HK-2 (cell line): Measurements from ENCODE around the gene HTRA1.

Experiments used
- DNase-seq: peaks from one replicate; pipeline ENCODE4 v3.0.0-alpha.2; 2018; ENCODE audit not compliant: unreplicated experiment

The HTRA1 gene

DNA sequence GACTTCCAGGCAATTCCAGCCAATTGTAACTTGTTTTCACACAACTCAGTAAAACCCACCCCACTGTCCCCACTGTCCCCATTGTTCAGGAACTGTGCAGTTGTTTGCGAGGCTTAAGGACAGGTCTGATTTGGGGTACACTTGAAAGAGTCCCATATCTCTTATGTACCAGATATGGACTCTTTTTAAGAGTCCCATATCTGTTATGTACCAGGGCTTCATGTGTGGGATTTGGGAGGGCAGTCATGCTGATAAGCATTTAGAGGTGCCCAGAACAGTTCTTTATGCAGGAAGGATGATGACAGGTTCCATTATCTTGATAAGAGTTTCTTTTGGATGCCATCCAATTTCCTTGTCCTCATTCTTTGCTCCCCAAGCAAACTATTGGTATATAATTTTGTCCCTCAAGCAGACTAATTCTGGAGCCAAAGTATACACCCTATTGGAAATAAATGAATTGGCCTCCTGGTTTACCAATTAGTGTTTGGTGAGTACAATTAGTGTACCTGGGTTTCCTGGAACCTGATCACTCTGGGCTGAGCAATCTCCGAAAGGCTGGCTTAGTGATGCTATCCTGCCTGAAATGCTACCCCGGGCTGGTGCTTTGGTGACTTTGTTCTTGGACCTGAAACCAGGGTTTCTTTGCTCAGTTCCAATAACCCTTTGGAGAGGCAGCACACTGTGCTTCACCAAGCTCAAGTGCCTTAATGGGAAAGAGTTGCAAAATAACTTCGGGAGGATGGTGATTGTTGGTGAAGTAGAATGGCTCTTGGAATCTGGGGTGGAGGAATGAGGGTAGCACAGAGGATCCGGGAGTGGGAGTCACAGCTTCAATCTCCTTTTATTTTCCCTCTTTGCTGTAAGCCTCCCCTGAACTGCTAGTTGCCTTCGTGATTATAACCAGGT is 93.0 kb downstream of the HTRA1 start:
- DNase-seq: no peak

DNA sequence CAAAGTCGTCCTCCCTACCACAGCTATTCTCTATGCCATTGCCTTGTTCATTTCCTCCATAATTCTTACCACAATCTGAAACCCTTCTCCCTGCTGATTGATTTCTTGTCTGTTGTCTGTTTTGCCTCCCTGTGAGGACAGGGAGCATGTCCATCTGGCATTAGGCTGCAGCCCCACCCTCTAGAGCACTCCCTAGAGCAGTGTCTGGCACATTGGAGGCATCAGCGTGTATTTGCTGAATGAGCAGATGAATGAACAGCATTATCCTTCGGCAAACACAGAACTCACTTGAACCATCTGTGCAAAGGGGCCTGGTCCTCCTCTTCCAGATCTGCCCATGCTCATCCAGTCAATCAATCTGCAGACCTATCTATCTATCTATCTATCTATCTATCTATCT is 94.1 kb downstream of the HTRA1 start:
- no peak for DNase-seq

DNA sequence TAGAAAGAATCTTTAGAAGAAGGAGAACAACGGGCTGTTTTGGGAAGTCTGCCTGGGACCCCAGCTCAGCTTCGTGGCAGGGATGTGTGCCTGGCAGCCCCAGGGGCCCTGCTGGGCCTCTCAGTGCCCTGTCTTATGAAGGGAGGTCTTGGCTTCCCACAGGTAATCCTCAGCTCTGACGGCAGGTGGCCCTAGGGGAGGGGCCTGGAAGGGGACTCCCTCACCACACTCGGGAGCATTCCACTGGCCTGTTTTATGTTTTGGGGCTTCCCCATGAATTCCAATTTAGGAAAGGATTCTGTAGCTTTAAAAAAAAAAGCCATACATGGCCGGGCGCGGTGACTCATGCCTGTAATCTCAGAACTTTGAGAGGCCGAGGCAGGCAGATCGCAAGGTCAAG is 96.2 kb downstream of the HTRA1 start:
- DNase-seq: no peak

DNA sequence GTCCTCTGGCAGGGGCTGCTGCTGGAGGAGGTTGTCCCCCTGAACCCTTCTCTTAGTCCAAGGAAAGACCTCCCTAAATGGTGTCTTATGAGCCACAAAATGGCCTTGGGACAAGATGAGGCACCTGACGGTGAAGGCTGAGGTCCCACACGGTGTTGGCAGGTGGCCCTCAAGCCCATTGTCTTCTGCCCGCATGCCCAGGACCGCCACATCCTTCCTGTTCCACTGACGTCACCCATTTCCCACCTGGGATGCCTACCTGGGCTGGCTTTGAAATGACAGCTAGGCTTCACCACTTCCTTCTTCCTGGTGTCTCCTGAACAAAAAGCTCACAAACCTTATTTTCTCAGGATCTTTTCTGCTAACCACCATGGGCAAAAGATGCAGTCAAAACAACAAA is 97.1 kb downstream of the HTRA1 start:
- no peak for DNase-seq

DNA sequence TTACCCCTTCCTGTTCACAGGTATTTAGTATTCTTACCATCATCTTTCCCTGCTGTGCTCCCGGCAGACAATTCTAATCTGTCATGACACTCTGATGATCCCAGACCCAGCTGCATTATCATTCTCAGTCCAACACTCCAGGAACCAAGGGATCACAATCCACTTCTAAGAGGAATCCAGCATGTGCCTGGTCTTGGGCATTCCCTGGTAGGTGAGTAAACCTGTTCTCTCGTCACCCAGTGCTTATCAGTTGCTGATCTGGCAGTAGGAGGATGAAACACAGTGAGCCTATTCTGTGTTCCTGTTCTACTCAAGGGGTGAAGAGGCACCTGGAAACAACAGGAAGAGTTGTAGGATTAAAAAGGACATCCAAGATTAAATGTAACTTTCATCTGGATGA is 97.9 kb downstream of the HTRA1 start:
- DNase-seq: no peak

DNA sequence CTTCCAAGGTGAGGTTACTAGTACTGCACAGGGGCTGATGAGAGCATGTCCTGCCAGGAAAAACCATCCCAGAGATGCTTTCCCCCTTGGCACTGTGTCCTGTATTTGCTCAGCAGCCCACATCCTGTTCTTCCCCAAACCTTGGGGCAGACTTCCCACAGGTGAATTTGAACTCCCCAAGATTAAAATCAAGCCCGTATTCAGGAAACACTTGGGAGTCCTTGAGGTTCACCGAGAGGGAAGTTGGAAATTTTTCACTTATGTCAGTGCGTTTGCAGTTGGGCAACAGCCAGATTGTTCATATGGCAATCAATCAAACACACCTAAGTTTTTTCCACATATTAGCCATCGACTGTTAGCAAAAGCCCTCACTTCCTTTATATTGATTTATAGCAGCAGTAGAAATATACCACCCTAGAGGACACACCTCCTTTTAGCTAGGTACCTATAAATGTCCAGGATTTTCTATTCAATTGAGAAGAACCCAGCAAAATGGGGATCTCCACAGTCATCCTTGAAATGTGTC is 99.0 kb downstream of the HTRA1 start, which contains the start of gene DMBT1:
DMBT1 (plus strand) TSS at position 476 of the 526 bp plus-strand sequence; CDS start at position 493, 17 bp downstream.
- no peak for DNase-seq

DNA sequence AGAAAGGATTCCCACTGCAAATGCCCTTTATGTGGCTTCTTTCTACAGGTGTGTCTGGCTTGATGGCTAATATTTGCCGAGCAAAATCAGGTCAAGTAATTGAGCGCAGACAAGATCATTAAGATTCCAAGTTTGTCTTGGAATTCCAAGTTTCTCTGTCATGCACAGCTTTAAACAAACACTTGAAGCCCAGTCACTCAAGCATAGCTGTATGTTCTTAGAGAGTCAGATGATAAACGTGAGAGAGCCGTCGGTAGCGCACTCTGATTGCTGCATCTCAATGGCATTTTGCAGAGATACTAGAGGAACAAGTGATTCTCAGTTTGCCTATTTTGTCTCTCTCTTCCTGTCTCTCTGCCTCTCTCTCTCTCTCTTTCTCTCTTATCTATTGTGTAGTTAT is 99.9 kb downstream of the HTRA1 start:
- no peak for DNase-seq

DNA sequence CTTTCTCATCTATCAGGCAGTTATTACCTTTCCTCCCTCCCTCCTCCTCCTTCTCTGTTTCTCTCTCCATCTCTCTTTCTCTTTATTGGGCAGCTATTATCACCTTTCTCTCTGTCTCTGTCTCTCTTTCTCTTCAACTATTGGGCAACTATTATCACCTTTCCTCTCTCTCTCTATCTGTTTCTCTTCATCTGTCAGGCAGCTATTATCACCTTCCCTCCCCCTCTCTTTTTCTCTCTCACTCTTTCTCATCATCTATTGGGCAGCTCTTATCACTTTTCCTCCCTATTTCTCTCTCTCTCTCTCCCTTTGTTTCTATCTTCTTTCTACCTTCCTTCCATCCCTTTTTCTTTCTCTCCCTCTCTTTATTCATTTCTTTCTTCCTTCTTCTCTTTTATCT is 100.4 kb downstream of the HTRA1 start:
- no peak for DNase-seq
